ENCODE measurements around the gene DLL4. TPM values are rescaled to one million over a fixed set of nuclear protein-coding genes. Genes with fewer than 3 reads are reported as not detected.

Gene DLL4
- total RNA-seq, 1 donor from 2014 or later: 11.1 TPM

DNA sequence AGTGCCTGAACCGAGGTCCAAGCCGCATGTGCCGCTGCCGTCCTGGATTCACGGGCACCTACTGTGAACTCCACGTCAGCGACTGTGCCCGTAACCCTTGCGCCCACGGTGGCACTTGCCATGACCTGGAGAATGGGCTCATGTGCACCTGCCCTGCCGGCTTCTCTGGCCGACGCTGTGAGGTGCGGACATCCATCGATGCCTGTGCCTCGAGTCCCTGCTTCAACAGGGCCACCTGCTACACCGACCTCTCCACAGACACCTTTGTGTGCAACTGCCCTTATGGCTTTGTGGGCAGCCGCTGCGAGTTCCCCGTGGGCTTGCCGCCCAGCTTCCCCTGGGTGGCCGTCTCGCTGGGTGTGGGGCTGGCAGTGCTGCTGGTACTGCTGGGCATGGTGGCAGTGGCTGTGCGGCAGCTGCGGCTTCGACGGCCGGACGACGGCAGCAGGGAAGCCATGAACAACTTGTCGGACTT lies 7.1 kb downstream of the DLL4 start:
- intact Hi-C loops (cut with DNase I): no loop called here
- DNase-seq (ENCODE audit: missing footprints) (no peak), ATAC-seq (no peak)

DNA sequence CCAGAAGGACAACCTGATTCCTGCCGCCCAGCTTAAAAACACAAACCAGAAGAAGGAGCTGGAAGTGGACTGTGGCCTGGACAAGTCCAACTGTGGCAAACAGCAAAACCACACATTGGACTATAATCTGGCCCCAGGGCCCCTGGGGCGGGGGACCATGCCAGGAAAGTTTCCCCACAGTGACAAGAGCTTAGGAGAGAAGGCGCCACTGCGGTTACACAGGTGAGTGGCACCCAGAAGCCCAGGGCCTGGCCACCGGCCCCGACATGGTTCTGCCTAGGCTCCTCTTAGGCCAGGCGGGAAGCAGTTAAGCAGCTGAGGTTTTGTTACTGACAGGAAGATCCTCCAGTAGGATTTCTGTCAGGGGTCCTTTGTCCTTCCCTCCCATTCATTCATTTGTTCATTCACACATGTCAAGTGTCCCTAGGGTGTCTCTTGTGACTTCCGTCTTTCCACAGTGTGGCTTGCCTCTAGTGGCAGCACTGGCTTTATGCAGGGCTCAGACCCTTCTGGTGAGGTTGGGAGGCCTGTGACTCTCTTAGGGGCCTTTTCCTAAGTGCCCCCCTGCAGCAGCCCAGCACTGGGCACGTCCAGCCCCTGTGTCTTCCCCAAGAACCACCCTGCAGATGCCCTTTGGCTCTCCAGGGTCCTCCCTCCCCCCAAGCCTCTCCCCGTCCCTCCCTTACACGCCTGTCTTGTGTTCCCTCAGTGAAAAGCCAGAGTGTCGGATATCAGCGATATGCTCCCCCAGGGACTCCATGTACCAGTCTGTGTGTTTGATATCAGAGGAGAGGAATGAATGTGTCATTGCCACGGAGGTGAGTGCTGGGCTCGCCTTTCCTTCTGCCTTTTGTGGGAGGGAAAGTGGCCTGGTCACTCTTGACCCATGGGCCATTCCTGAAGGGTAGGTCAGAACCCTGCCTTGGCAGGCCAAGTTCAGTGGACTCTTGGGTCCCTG lies 7.8 kb downstream of the DLL4 start:
- DNase-seq (ENCODE audit: missing footprints): no peak
- intact Hi-C loops (cut with DNase I): no loop called here

DNA sequence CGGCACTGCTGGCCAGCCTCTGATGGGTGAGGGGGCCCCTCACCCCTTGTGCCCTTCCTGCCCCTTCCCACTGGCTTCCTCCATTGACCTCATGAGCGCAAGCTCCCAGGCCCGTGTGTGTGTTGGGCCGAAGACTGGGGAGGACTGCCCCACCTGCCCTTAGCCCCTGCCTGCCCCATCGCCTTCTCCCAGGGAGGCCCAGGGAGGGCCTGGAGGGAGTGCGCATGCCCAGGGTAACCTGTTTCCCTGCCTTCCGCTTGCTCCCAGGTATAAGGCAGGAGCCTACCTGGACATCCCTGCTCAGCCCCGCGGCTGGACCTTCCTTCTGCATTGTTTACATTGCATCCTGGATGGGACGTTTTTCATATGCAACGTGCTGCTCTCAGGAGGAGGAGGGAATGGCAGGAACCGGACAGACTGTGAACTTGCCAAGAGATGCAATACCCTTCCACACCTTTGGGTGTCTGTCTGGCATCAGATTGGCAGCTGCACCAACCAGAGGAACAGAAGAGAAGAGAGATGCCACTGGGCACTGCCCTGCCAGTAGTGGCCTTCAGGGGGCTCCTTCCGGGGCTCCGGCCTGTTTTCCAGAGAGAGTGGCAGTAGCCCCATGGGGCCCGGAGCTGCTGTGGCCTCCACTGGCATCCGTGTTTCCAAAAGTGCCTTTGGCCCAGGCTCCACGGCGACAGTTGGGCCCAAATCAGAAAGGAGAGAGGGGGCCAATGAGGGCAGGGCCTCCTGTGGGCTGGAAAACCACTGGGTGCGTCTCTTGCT lies 8.8 kb downstream of the DLL4 start:
- DNase-seq (ENCODE audit: missing footprints) (no peak), ATAC-seq (peak; percentile 37)

More for the DNA sequence above, 7.8 kb downstream of the DLL4 start:
- peak; percentile 34 for ATAC-seq

DNA sequence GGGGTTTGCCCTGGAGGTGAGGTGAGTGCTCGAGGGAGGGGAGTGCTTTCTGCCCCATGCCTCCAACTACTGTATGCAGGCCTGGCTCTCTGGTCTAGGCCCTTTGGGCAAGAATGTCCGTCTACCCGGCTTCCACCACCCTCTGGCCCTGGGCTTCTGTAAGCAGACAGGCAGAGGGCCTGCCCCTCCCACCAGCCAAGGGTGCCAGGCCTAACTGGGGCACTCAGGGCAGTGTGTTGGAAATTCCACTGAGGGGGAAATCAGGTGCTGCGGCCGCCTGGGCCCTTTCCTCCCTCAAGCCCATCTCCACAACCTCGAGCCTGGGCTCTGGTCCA lies 9.4 kb downstream of the DLL4 start:
- DNase-seq (ENCODE audit: missing footprints): no peak
- intact Hi-C loops (cut with DNase I): no loop called here
- ATAC-seq: no peak

More for the DNA sequence above, 8.8 kb downstream of the DLL4 start:
- intact Hi-C loops (cut with DNase I): no loop called here

DNA sequence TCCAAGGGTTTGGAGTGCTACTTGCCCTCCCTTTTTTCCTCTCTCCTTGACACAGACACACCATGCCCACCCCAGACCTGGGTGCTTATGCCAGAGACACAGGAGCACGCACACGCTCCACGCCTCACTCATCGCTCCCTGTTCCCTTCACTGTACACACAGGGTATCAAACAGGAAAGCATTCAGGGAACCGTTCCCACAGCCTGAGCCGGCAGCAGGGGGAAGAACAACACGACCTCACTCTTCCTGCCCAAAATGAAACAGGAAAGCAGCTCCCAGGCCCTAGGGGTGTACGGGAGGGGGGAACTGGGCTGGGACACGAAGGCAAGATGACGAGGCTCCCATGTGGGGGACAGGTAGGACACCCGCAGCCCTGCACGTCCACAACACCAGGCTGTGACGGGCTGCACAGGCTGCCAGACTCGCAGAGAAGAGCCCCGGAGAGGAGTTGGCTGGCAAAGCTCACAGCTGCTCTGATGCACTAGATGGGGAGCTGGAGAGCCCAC lies 11.2 kb downstream of the DLL4 start:
- DNase-seq (ENCODE audit: missing footprints) (peak; percentile 72), ATAC-seq (peak; percentile 8)
- intact Hi-C loops (cut with DNase I): loop anchor here (1.0 kb wide), 1 partner anchor 34 kb away; no protein-coding TSS in a partner anchor

DNA sequence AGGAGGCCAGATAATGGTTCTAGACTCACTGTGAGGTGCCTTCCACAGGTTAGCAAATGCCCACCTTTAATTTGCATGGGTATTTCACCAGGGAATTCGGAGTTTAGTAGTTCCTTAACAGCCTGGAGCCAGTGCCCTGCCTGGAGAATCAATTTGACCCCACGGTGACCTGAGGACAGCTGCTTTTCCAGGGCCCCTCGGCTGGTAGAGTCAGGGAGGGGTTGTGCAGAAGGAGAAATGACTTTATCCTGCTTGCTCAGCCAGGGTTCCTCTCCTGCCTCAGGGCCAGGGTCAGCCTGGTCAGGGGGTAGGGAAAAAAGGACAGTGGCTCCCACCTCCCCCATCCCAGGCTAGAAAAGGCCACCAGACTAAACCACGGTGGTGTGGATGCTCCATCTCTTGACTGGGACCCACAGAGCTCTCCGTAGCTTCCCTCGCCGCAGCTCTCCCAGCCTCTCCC lies 12.0 kb downstream of the DLL4 start:
- intact Hi-C loops (cut with DNase I): loop anchor here (1.0 kb wide), 1 partner anchor 10 kb away; no protein-coding TSS in a partner anchor
- no peak for ATAC-seq

DNA sequence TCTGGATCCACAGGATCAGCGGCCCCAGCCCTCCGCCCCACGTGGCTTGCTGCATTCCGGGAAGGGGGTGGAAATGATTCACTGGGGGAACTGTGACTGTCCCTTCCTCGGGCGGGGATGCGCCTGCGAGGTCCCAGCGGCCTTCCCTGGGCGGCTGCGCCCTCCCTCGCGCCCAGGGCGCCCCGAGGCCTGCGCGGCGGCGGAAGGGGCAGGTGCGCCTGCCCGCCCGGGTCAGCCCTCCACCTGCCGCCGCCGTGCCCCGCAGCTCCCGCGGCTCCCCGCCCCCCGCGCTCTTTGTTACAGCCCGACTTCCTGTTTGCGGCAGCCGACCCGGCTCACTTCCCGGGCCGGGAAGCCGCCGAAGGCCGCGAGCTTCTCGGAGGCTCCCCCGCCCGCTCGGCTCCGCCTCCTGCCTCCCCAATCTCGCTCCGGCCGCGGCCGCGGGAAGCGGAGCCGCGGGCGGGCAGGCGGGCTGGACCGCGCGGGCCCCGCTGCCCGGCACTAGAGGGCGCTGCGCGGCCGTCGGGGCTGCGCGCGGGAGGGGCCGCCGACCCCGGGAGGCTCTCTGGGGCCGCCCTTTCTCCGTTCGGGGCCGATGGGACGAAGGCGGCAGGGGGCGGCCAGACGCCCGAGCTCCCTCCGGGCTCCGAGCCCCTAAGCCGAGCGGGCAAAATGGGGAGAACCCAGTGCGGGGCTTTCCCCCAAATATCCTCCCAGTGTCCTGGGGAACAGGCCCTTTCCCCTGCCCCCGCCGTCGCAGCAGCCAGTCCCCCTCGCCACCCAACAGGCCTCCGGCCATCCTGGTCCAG lies 12.6 kb downstream of the DLL4 start:
- peak; percentile 86 for ATAC-seq
- DNase-seq (ENCODE audit: missing footprints): peak; percentile 89

More for the DNA sequence above, 12.0 kb downstream of the DLL4 start:
- no peak for DNase-seq (ENCODE audit: missing footprints)

GRCh38 chr15:40942337-40942854 lies 13.3 kb downstream of the DLL4 start:
- peak; percentile 6 for ATAC-seq
- intact Hi-C loops (cut with DNase I): loop anchor here (2.0 kb wide), 1 partner anchor 80 kb away; no protein-coding TSS in a partner anchor
- no peak for DNase-seq (ENCODE audit: missing footprints)

More for the DNA sequence above, 12.6 kb downstream of the DLL4 start:
- intact Hi-C loops (cut with DNase I): loop anchor here (1.0 to 2.0 kb wide), 2 partner anchors 10 to 81 kb away; no protein-coding TSS in a partner anchor

DNA sequence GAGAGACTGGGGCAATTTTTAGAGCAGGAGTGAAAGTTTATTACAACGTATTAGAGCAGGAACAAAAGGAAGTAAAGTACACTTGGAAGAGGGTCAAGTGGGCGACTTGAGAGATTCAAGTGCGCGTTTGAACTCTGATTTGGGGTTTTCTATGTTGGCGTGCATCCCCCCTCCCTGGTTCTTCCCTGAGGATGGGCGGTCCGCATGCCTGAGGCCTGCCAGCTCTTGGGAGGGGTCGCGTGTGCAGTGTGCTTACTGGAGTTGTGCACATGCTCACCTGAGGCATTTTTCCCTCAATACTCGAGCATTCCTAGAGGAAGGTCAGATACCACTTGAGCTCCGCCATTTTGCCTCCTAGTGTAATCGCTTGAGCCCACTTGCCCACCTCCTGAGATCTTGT lies 13.7 kb downstream of the DLL4 start:
- no peak for DNase-seq (ENCODE audit: missing footprints)

GRCh38 chr15:40943764-40944365 lies 14.7 kb downstream of the DLL4 start:
- intact Hi-C loops (cut with DNase I): loop anchor here (2.0 kb wide), 1 partner anchor 79 kb away; no protein-coding TSS in a partner anchor
- DNase-seq (ENCODE audit: missing footprints) (no peak), ATAC-seq (no peak)

More for the DNA sequence above, 13.7 kb downstream of the DLL4 start:
- ATAC-seq: no peak
- intact Hi-C loops (cut with DNase I): loop anchor here (2.0 kb wide), 1 partner anchor 80 kb away; no protein-coding TSS in a partner anchor

DNA sequence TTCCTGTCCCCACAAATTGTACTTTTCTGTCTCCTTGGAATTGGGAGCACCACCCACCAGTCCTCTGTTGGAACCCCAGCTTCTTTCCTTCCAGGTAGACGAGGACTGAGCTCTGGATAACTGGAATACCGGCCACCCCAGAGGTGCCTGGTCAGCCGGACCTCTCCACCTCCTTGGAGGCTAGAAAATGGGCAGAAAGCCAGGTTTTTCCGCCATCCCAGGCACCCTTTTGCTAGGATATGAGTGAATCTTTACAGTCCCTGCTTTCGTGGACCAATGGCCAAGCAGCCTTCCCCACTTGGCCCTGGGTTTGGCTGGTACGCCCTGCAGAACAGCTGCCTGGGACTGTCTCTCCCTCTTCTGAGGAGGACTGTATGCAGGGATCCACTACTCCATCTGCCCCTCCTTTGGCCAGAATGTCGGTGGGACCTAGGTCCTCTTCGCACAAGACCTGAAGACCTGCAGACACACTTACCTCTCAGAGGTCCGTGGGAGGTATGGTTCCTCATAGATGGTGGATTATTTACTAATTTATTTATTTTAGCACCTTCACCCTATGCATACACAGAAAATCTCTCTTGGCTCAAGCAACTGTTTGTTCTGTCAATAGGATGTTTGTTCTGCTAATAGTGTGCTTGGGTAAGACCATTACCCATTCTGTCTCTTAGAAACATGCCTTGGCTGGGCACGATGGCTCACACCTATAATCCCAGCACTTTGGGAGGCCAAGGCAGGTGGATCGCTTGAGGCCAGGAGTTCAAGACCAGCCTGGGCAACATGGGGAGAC lies 15.6 kb downstream of the DLL4 start:
- ATAC-seq: no peak
- intact Hi-C loops (cut with DNase I): no loop called here
- DNase-seq (ENCODE audit: missing footprints): no peak

DNA sequence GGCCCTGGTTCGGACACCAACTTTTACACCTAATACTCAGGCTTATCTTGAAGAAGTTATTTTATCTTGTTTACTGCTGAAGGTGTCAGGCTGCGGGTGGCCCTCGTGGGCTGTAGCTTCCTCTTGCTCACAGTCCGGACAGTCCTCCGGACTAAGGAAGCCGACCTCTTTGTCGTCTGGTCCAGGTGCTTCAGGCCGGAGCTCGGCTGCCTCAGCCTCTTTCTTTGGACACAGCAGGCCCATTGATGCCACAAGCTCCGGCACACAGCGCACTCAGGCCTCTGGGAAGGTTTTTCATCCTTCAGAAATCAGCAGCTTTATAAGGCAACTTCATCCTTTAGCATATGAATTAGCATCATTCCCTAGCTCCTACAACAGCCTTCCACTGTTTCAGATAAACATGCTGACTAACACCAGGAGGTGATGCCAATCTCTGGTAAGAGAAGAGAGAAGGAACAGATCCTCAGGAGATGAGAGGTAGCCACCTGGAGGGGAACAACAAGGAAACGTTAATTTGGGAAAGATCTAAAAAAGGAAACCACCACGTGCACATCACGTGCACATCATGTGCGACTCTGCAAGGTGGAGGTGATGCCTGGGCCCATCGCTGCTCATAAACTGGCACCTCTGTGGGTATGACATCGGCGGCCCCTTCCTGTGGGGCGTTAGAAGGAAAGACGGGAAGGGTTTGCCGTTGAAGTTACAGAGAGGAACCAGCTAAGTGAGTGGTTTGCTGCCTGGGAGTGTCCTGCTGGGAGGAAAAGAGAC lies 19.8 kb downstream of the DLL4 start:
- intact Hi-C loops (cut with DNase I): no loop called here
- DNase-seq (ENCODE audit: missing footprints): no peak
- no peak for ATAC-seq

DNA sequence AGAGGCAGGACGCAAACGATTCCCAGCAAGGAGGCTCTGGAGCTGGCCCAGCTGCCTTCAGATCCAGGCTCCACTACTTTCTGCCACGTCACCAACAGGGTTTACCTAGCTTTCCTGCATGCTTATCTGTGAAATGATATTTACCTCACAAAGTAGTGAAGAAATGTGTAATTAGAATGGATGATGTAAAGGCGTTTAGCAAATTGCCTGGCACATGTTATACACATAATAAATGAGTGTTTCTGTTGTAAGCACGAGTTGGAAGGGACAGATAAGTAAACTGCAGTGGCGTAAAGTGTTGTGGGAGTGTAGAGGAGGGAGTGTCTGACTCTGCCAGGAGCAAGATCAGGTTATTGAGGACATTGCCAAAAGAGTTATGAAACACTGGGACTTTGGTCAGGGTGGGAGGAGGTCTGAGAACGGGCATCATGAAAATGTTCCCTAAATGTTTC lies 20.6 kb downstream of the DLL4 start:
- DNase-seq (ENCODE audit: missing footprints): no peak
- intact Hi-C loops (cut with DNase I): no loop called here
- no peak for ATAC-seq

DNA sequence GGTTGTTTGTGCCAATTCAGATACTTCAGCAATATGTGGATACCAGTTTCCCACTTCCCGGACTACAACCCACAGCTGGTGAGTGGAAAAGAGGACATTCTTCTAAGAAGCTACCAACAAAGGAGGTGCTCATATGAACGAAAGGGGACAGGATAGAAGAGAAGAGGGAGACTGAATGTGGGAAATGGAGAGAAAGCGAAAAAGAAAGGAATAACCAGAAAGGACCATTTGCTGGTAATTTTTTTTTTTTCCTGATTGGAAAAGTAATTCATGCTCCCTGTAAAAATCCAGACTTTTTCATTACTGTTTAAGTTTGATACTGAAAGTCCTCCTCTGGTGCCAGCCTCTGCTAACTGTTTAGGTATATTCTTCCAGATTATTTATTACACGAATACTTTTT lies 22.6 kb downstream of the DLL4 start:
- intact Hi-C loops (cut with DNase I): no loop called here
- no peak for DNase-seq (ENCODE audit: missing footprints)
- no peak for ATAC-seq

DNA sequence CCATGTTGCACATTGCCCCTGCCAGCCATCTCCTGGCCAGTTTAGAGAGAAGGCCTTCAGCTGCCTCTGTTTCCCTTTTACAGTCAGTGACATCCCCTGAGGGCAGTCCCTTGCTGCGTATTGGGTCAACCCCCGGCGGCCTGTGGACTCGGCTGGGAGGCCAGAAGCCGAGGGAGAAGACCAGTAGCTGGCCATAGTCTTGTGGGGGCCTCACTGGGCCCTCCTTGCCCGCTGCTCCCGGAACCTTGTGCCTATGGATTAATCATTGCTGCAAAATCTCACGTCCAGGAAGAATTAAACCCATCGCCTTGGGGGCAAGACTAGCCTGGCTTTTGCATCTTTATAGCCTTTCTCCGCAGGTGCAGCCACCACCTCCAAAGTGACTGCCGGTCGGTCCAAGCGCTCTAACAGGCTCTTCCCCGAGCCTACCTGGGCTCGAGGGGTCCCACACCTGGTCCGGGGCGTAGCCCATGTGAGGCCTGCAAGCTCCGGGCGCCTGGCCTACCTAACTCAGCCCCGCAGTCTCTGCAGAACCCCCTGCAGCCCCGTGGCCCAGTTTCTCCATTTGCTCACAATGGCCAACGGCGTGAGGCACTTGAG lies 23.3 kb downstream of the DLL4 start:
- ATAC-seq (no peak), DNase-seq (ENCODE audit: missing footprints) (no peak)
- intact Hi-C loops (cut with DNase I): no loop called here

Data from Right ventricle myocardium inferior (tissue), 1 donor.